Measurements from ENCODE around the gene MAN2B2.
A peak's percentile ranks its signal among the peaks of the same experiment; 100 is the strongest.

Gene MAN2B2

DNA sequence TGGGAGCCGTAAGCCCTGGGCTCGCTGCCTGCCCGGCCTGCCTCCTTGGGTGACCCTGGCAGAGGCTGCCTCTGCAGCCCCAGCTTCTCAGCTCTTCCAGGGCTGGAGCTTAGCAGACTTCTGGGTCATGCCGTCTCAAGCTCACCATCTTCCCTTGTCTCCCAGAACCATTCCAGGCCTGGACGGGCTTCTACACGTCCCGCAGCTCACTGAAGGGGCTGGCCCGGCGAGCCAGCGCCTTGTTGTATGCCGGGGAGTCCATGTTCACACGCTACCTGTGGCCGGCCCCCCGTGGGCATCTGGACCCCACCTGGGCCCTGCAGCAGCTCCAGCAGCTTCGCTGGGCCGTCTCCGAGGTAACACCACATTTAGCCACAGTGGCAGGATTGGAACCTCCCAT is 22.0 kb downstream of the MAN2B2 start:
- H3K27me3 Mint-ChIP-seq: no peaks in the 10 kb centered on the region
- no peaks in the 10 kb centered on the region for H3K9me3 Mint-ChIP-seq
- H3K4me1 Mint-ChIP-seq (ENCODE audit: low read depth in 2 of 2): peaks cover 0 to 3% of the 10 kb centered on the region in 2 donors
- ATAC-seq (replicated peaks) (no peak), DNase-seq (no peak)
- no peak overlapping the region for H3K4me3 Mint-ChIP-seq
- H3K36me3 Mint-ChIP-seq (ENCODE audit: insufficient read depth): peaks cover 15% of the 10 kb centered on the region
- H3K27ac Mint-ChIP-seq: peak overlapping the region in 1 of 2 donors; percentile 26

DNA sequence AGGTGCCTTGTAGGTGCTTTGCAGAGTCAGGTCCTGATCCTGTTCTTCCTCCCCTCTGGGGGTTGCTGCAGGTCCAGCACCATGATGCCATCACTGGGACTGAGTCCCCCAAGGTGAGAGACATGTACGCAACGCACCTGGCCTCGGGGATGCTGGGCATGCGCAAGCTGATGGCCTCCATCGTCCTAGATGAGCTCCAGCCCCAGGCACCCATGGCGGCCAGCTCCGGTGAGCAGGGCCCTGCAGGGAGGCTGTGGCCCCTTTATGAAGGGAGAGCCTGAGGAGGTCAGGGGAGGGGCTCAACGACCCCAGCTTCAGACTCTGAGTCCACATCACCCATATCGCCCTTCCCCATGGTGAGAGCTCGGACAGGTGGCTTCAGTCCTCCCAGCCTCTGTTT is 23.1 kb downstream of the MAN2B2 start:
- peaks cover 0 to 3% of the 10 kb centered on the region in 2 donors for H3K4me1 Mint-ChIP-seq (ENCODE audit: low read depth in 2 of 2)
- ATAC-seq (replicated peaks): no peak
- no peaks in the 10 kb centered on the region for H3K9me3 Mint-ChIP-seq
- no peak overlapping the region for H3K27ac Mint-ChIP-seq
- no peak overlapping the region for H3K4me3 Mint-ChIP-seq
- H3K36me3 Mint-ChIP-seq (ENCODE audit: insufficient read depth): peaks cover 7% of the 10 kb centered on the region
- DNase-seq: no peak
- H3K27me3 Mint-ChIP-seq: no peaks in the 10 kb centered on the region

DNA sequence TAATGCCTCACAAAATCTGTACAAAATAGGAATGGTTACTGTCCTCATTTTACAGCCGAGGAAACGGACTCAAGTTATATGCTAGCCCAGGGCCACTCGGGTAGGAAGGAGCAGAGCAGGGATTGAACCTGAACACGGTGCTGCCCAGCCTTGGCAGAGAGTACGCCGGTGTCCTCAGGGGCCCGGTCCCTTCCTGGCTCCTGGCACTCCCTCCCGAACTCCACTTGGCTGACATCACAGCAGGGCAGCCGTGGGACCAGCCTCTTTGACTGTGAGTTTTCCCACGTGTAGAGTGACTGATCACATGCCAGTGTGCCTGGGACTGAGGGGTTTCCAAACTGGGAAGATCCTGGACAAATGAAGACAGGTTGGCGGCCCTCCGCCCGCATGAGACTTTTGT is 23.7 kb downstream of the MAN2B2 start:
- Mint-ChIP-seq H3K4me1 (ENCODE audit: low read depth in 2 of 2) (peaks cover 0 to 3% of the 10 kb centered on the region in 2 donors), H3K27me3 (no peaks in the 10 kb centered on the region), H3K27ac (no peak overlapping the region), H3K36me3 (ENCODE audit: insufficient read depth) (peaks cover 11% of the 10 kb centered on the region), H3K9me3 (peaks cover 0 to 3% of the 10 kb centered on the region in 2 donors), H3K4me3 (no peak overlapping the region)
- ATAC-seq (replicated peaks) (no peak), DNase-seq (no peak)

DNA sequence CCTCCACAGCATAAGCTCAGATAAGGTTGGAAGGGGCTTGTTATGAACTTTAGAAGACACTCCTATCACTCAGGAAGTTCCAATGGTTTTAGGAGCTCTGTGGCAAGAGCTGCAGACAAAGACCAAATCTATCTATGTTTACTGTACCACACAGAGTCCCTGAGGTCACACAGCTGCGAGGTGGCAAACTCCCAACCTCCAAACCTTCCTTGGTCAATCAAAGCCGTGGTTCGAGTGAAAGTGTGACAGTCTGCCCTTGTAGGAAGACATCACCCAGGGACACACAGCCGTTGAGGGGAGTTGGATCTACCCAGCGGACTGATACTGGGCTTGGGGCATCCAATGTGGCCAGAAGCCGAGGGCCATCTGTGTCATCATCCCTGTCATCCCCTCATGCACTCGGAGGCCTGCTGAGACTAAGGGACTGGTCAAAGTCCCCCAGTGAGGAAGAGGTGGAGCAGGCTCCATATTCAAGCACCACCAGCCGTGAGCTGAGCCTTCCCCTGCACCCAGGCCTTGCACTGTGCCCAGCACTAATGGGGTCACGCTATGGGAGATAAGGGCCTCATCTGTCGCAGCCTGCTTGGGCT is 26.8 kb downstream of the MAN2B2 start:
- ATAC-seq (replicated peaks) (no peak), DNase-seq (no peak)
- H3K36me3 Mint-ChIP-seq (ENCODE audit: insufficient read depth): peaks cover 30% of the 10 kb centered on the region
- no peaks in the 10 kb centered on the region for H3K27me3 Mint-ChIP-seq
- H3K9me3 Mint-ChIP-seq: peaks cover 2 to 9% of the 10 kb centered on the region in 2 donors
- no peak overlapping the region for H3K27ac Mint-ChIP-seq
- H3K4me1 Mint-ChIP-seq (ENCODE audit: low read depth in 2 of 2): no peaks in the 10 kb centered on the region
- no peak overlapping the region for H3K4me3 Mint-ChIP-seq

DNA sequence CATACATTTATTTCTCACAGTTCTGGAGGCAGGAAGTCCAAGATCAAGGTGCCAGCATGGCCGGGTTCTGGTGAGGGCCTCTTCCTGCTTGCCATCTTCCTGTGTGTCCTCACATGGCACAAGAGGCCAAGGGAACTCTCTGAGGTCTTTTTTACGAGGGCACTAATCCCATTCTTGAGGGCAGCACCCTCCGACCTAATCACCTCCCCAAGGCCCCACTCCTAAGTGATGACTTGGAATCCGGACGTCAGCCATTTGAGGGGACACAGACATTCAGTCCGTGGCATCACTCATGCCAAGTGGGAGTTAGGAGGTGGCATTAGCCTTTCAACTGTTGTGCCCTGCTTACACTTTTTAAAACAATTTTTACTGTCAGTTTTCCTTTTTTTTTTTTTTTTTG is 27.3 kb downstream of the MAN2B2 start:
- ATAC-seq (replicated peaks): no peak
- peak overlapping the region in 1 of 2 donors; percentile 29 for H3K27ac Mint-ChIP-seq

DNA sequence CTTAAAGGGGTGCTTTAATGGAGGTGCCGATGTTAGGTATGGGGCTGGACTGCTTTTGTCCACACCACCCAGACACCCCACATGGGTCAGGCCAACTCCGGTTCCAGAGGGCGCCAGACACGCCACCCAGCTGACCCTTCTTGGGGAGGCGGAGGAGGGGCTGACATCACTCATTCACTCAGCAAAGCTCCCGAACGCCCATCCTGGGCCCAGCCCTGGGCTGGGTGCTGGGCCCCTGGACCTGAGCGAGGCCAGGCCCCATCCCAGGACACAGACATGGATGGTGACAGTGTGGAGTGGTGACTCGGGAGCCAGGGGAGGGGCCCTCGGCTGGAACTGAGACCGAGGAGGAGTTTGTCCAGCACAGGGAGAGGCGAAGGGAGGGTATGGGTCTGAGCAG is 28.1 kb downstream of the MAN2B2 start:
- Mint-ChIP-seq H3K27ac (peak overlapping the region in 1 of 2 donors; percentile 54), H3K4me1 (ENCODE audit: low read depth in 2 of 2) (peaks cover 0 to under 1% of the 10 kb centered on the region in 2 donors), H3K36me3 (ENCODE audit: insufficient read depth) (peaks cover 32% of the 10 kb centered on the region), H3K9me3 (peaks cover 2 to 9% of the 10 kb centered on the region in 2 donors), H3K27me3 (no peaks in the 10 kb centered on the region), H3K4me3 (no peak overlapping the region)
- no peak for ATAC-seq (replicated peaks)
- no peak for DNase-seq

More for the DNA sequence above, 27.3 kb downstream of the MAN2B2 start:
- no peaks in the 10 kb centered on the region for H3K27me3 Mint-ChIP-seq
- peaks cover 30% of the 10 kb centered on the region for H3K36me3 Mint-ChIP-seq (ENCODE audit: insufficient read depth)
- peaks cover 2 to 9% of the 10 kb centered on the region in 2 donors for H3K9me3 Mint-ChIP-seq
- no peaks in the 10 kb centered on the region for H3K4me1 Mint-ChIP-seq (ENCODE audit: low read depth in 2 of 2)
- no peak overlapping the region for H3K4me3 Mint-ChIP-seq
- no peak for DNase-seq

DNA sequence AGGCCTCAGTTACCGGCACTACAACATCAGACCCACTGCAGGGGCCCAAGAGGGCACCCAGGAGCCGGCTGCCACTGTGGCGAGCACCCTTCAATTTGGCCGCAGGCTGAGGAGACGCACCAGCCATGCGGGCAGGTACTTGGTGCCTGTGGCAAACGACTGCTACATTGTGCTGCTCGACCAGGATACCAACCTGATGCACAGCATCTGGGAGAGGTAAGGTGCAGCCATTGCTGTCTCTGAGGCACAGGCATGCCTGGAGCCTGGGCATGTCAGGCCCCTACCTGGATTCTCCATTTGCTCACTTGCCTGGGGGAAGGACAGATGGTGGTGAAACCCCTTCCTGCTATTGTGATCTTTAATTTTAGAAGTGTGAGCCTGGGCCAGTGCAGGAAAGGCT is 30.1 kb downstream of the MAN2B2 start:
- Mint-ChIP-seq H3K27me3 (no peaks in the 10 kb centered on the region), H3K27ac (no peak overlapping the region), H3K9me3 (peaks cover 2 to 9% of the 10 kb centered on the region in 2 donors), H3K4me1 (ENCODE audit: low read depth in 2 of 2) (peaks cover 8 to 10% of the 10 kb centered on the region in 2 donors), H3K4me3 (no peak overlapping the region), H3K36me3 (ENCODE audit: insufficient read depth) (peaks cover 44% of the 10 kb centered on the region)
- no peak for DNase-seq
- no peak for ATAC-seq (replicated peaks)

DNA sequence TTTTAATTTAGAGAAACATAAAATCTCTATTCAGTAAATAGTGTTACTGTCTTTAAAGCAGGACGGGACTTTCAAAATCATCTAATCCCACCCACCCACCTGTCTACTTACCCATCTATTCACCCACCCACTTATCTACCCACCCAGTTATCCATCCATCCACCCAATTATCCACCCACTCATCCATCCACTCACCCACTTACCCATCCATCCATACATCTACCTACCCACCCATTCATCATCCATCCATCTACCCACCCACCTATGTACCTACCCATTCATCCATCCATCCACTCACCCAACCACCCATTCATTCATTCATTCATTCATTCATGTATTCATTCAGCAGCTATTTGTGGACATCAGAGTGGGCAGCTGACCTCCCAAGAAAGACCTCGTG is 30.6 kb downstream of the MAN2B2 start:
- no peak overlapping the region for H3K27ac Mint-ChIP-seq
- H3K27me3 Mint-ChIP-seq: no peaks in the 10 kb centered on the region
- H3K36me3 Mint-ChIP-seq (ENCODE audit: insufficient read depth): peaks cover 48% of the 10 kb centered on the region
- DNase-seq (no peak), ATAC-seq (replicated peaks) (no peak)
- peaks cover 8 to 10% of the 10 kb centered on the region in 2 donors for H3K4me1 Mint-ChIP-seq (ENCODE audit: low read depth in 2 of 2)
- peaks cover 2 to 9% of the 10 kb centered on the region in 2 donors for H3K9me3 Mint-ChIP-seq
- no peak overlapping the region for H3K4me3 Mint-ChIP-seq

DNA sequence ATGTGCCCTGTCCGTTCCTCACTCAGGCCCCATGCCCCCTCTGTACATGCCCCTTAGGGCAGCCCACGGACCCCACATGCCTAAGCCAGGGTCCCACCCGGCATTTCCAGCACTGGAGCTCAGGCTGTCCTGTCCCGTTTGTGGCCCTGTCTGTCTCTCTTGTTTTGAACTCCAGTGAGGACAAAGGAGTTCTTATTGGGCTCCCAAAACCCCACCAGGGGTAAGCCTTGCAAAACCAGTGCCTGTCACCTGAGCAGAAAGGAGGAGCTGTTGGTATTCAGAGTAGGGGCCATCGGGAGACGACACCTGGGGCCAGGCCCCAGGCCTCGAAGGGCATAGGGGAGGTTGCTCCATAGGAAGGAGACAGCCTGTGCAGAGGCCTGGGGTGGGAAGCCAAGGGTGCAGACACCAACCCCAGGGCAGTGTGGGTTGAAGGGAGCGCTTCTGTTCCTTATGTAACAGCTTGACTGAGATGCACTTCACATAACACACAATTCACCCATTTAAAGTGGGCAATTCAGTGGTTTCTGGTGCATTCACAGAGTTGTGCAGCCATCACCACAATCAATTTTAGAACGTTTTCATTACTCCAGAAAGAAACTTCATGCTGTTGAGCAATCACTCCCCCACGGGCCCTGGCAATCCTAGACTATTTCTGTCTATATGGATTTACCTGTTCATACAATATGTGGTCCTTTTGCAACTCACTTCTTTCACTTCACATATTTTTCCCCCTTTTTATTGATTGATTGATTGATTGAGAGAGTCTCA is 31.7 kb downstream of the MAN2B2 start:
- H3K9me3 Mint-ChIP-seq: peaks cover 2 to 9% of the 10 kb centered on the region in 2 donors
- peaks cover 8 to 10% of the 10 kb centered on the region in 2 donors for H3K4me1 Mint-ChIP-seq (ENCODE audit: low read depth in 2 of 2)
- peaks cover 49% of the 10 kb centered on the region for H3K36me3 Mint-ChIP-seq (ENCODE audit: insufficient read depth)
- no peak overlapping the region for H3K4me3 Mint-ChIP-seq
- ATAC-seq (replicated peaks) (no peak), DNase-seq (no peak)
- H3K27me3 Mint-ChIP-seq: no peaks in the 10 kb centered on the region
- no peak overlapping the region for H3K27ac Mint-ChIP-seq

DNA sequence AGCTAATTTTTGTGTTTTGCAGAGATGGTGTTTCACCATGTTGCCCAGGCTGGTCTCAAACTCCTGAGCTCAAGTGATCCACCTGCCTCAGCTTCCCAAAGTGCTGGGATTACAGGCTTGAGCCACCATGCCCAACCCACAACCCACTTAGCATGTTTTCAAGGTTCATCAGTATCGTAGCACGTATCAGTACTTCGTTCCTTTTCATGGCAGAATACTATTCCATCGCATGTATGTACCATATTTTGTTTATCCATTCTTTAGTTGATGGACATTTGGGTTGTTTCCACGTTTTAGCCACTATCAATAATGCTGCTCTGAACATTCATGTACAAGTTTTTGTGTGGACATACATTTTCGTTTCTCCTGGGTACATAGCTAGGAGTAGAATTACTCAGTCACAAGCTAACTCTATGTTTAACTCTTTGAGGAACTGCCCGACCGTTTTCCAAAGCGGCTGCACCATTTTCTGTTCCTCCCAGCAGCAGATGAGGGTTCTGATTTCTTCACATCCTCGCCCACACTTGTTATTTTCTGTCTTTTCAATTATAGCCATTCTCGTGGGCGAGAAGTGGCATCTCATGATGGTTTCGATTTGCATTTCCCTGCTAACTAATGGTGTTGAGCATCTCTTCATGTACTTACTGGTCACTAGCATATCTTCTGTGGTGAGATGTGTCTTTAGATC is 32.5 kb downstream of the MAN2B2 start:
- peaks cover 8 to 14% of the 10 kb centered on the region in 2 donors for H3K4me1 Mint-ChIP-seq (ENCODE audit: low read depth in 2 of 2)
- H3K9me3 Mint-ChIP-seq: peaks cover 2 to 9% of the 10 kb centered on the region in 2 donors
- no peak for ATAC-seq (replicated peaks)
- H3K27ac Mint-ChIP-seq: peak overlapping the region; percentile 75 to 83
- no peaks in the 10 kb centered on the region for H3K27me3 Mint-ChIP-seq
- H3K4me3 Mint-ChIP-seq: no peak overlapping the region
- peaks cover 49% of the 10 kb centered on the region for H3K36me3 Mint-ChIP-seq (ENCODE audit: insufficient read depth)
- no peak for DNase-seq

DNA sequence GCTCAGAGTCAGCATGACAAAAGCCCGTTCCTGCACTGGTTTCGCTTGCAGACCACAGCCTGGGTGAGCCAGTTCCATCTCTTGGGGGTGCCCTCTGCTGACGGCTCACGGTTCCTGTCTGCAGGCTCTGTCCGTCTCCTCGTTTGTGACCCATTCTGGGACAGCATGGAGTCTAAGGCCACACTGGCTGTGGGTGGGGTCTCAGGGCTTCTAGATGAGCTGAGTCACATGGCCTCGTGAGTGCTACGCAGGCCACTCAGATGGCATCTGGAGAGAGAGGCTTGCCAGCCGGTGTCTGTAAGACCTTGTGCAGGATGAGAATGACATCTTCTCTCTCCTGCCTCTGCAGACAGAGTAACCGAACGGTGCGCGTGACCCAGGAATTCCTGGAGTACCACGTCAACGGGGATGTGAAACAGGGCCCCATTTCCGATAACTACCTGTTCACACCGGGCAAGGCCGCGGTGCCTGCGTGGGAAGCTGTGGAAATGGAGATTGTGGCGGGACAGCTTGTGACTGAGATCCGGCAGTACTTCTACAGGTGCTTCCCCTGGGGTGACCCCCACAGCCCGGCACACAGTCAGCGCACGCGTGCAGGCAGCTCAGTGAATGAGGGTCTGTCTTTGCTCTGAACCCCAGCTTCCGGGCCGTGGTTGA is 33.9 kb downstream of the MAN2B2 start:
- Mint-ChIP-seq H3K27me3 (no peaks in the 10 kb centered on the region), H3K36me3 (ENCODE audit: insufficient read depth) (peaks cover 45% of the 10 kb centered on the region), H3K9me3 (peaks cover 1 to 3% of the 10 kb centered on the region in 2 donors), H3K4me1 (ENCODE audit: low read depth in 2 of 2) (peaks cover 8 to 14% of the 10 kb centered on the region in 2 donors), H3K27ac (peak overlapping the region; percentile 75 to 83), H3K4me3 (peak overlapping the region in 1 of 2 donors; percentile 27)
- DNase-seq (peak in 2 of 3 experiments; percentile 15 to 16), ATAC-seq (replicated peaks) (peak; percentile 87)

DNA sequence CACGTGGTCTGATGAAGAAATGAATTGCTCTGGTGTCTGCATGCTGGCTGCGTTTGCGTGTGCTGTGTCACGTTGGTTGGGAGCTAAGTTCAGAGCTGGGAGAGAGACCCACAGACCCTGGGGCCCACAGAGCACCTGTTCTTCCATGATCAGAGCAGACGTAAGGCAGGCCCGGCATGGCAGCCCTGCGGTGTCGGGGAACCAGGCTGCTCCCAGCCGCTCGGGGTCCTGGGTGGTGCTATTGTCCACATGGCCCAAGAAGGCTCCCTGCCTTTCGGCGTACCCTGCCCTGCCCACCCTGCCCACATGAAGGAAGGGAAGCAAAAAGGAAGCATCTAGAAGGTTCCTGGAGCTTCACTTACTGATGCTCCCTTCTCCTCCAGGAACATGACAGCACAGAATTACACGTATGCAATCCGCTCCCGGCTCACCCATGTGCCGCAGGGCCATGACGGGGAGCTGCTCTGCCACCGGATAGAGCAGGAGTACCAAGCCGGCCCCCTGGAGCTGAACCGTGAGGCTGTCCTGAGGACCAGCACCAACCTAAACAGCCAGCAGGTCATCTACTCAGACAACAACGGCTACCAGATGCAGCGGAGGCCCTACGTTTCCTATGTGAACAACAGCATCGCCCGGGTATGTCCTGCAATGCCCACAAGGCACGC is 34.6 kb downstream of the MAN2B2 start:
- no peak for DNase-seq
- ATAC-seq (replicated peaks): no peak
- peak overlapping the region in 1 of 2 donors; percentile 27 for H3K4me3 Mint-ChIP-seq
- no peaks in the 10 kb centered on the region for H3K27me3 Mint-ChIP-seq
- peak overlapping the region; percentile 75 to 83 for H3K27ac Mint-ChIP-seq
- no peaks in the 10 kb centered on the region for H3K9me3 Mint-ChIP-seq
- H3K4me1 Mint-ChIP-seq (ENCODE audit: low read depth in 2 of 2): peaks cover 8 to 14% of the 10 kb centered on the region in 2 donors
- peaks cover 42% of the 10 kb centered on the region for H3K36me3 Mint-ChIP-seq (ENCODE audit: insufficient read depth)

Measured in effector memory CD8-positive, alpha-beta T cell (primary cell).